KMS-11 (cell line): ENCODE data around the gene PLXND1.

ENCODE experiments used
- H2AFZ ChIP-seq: fragments of 200-600 bp; sonication (generic); 2 replicates; pipeline ENCODE4 v1.6.1; 2016; ENCODE audit warnings: antibody characterized with exemption, mixed run types, low read depth
- H3K27ac ChIP-seq: fragments of 200-600 bp; sonication (generic); 2 replicates; pipeline ENCODE4 v1.6.1; 2016; ENCODE audit warnings: mild to moderate bottlenecking, mixed run types
- H3K27me3 ChIP-seq: fragments of 200-600 bp; sonication (generic); 2 replicates; pipeline ENCODE4 v1.6.1; 2017; ENCODE audit warnings: mild to moderate bottlenecking, low read depth, mixed run types, moderate library complexity; ENCODE audit not compliant: insufficient read depth
- H3K36me3 ChIP-seq: fragments of 200-600 bp; sonication (generic); 2 replicates; pipeline ENCODE4 v1.6.1; 2017; ENCODE audit warnings: mild to moderate bottlenecking, mixed run types; ENCODE audit not compliant: insufficient read depth
- H3K4me1 ChIP-seq: fragments of 200-600 bp; sonication (generic); 2 replicates; pipeline ENCODE4 v1.6.1; 2016; ENCODE audit warnings: mild to moderate bottlenecking, low read depth, mixed run types; ENCODE audit not compliant: poor library complexity, severe bottlenecking
- H3K4me2 ChIP-seq: fragments of 200-600 bp; sonication (generic); 2 replicates; pipeline ENCODE4 v1.7.0; 2016; ENCODE audit warnings: mild to moderate bottlenecking, mixed run types
- H3K4me3 ChIP-seq: fragments of 200-600 bp; sonication (generic); IDR thresholded peaks from 2 replicates; pipeline ENCODE4 v1.6.1; 2017; ENCODE audit warnings: low read depth, low read length, mixed read lengths; ENCODE audit not compliant: insufficient read depth
- H3K79me2 ChIP-seq: fragments of 200-600 bp; sonication (generic); 2 replicates; pipeline ENCODE4 v1.6.1; 2016; ENCODE audit warnings: low read depth, mixed run types; ENCODE audit not compliant: insufficient read depth
- H3K9ac ChIP-seq: fragments of 200-600 bp; sonication (generic); 2 replicates; pipeline ENCODE4 v1.6.1; 2016; ENCODE audit warnings: mild to moderate bottlenecking, mixed run types
- H4K20me1 ChIP-seq: fragments of 200-600 bp; sonication (generic); 2 replicates; pipeline ENCODE4 v1.6.1; 2016; ENCODE audit warnings: mild to moderate bottlenecking, mixed run types; ENCODE audit not compliant: insufficient read depth
- TF ChIP-seq, protein P1 (sequence below): fragments of 200-600 bp; sonication (generic); conservative IDR thresholded peaks from 2 replicates; pipeline ENCODE4 v1.6.1; 2017; ENCODE audit warnings: low read depth, mild to moderate bottlenecking, antibody characterized with exemption, low read length, moderate library complexity, mixed read lengths

The PLXND1 gene

DNA sequence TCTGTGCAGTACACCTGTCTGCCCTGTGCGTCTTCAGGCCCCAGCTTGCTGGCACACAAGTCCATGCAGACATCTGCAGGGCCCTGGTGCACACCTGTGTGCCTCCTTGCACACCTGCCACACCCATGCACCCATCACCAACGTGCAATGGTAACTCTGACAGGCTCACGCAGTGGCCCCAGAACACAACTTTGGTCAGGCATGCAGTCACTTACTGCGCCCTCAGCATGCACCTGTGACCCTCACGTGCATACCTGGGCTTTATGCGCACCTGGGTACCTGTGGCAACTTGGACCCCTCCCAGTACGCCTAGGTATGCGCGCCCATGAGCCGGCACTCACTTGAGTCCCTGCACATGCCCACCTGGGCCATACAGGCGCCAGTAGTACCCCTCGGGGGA is 1.7 kb downstream of the PLXND1 start:
- Histone ChIP-seq H3K36me3 (no peaks in the 10 kb centered on the region), H3K4me2 (no peak overlapping the region; the same call in 1 of the 2 replicates), H3K9ac (no peak overlapping the region), H3K79me2 (no peaks in the 10 kb centered on the region; the same call in 1 of the 2 replicates), H4K20me1 (no peaks in the 10 kb centered on the region), H3K4me3 (no peak overlapping the region), H2AFZ (no peak overlapping the region), H3K27me3 (peaks cover 10% of the 10 kb centered on the region; the same call in 1 of the 2 replicates), H3K4me1 (peaks cover 14% of the 10 kb centered on the region), H3K27ac (no peak overlapping the region)
- TF ChIP-seq, protein P1, sequence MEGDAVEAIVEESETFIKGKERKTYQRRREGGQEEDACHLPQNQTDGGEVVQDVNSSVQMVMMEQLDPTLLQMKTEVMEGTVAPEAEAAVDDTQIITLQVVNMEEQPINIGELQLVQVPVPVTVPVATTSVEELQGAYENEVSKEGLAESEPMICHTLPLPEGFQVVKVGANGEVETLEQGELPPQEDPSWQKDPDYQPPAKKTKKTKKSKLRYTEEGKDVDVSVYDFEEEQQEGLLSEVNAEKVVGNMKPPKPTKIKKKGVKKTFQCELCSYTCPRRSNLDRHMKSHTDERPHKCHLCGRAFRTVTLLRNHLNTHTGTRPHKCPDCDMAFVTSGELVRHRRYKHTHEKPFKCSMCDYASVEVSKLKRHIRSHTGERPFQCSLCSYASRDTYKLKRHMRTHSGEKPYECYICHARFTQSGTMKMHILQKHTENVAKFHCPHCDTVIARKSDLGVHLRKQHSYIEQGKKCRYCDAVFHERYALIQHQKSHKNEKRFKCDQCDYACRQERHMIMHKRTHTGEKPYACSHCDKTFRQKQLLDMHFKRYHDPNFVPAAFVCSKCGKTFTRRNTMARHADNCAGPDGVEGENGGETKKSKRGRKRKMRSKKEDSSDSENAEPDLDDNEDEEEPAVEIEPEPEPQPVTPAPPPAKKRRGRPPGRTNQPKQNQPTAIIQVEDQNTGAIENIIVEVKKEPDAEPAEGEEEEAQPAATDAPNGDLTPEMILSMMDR = no peak

DNA sequence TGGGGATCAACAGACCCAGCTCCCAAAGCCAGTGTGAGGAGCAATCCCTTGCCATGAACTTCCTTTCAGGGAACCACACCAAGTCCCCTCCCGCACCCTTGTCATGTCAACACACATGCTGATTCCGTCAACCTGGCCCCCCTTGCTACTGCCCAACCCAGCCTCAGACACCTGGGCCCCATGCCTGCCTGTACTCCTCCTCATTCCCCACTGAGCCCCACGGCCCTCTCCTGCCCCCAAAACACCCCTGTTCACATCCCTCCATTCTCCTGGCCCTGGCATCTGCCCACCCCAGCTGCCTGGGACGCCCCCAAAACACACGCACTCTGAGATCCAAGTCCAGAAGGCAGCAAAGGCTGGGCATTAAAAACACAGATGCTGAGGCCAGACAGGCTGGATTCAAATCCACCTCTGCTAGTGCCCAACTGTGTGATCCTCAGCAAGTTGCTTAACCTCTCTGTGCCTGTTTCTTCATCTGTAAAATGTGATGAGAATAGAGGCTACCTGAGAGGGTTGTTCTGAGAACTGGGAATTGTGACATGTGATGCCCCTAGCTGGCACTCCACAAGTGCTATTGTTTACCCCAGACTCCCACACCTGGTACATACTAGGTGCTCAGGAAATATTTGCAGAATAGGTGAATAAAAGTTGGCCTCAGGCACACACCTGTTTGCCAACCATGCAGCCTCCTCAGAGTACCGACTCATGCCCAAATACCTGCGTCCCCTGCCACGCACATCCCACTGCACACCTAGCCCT is 2.3 kb downstream of the PLXND1 start:
- no peak overlapping the region for H3K9ac ChIP-seq
- peaks cover 6% of the 10 kb centered on the region; the same call in 1 of the 2 replicates for H3K27me3 ChIP-seq
- H3K27ac ChIP-seq = no peak overlapping the region
- peaks cover 14% of the 10 kb centered on the region for H3K4me1 ChIP-seq
- H3K4me2 ChIP-seq = no peak overlapping the region; the same call in 1 of the 2 replicates
- no peaks in the 10 kb centered on the region; the same call in 1 of the 2 replicates for H3K79me2 ChIP-seq
- H3K4me3 ChIP-seq = no peak overlapping the region
- H3K36me3 ChIP-seq = no peaks in the 10 kb centered on the region
- no peak overlapping the region for H2AFZ ChIP-seq
- TF ChIP-seq, protein P1 = no peak
- H4K20me1 ChIP-seq = no peaks in the 10 kb centered on the region

GRCh38 chr3:129603561-129603942 is 2.9 kb downstream of the PLXND1 start:
- Histone ChIP-seq H3K4me1 (peaks cover 14% of the 10 kb centered on the region), H3K27me3 (no peaks in the 10 kb centered on the region), H2AFZ (no peak overlapping the region), H3K27ac (no peak overlapping the region), H3K4me3 (no peak overlapping the region), H3K9ac (no peak overlapping the region), H3K4me2 (no peak overlapping the region), H4K20me1 (no peaks in the 10 kb centered on the region), H3K79me2 (no peaks in the 10 kb centered on the region; the same call in 1 of the 2 replicates), H3K36me3 (no peaks in the 10 kb centered on the region)
- TF ChIP-seq, protein P1 = no peak

DNA sequence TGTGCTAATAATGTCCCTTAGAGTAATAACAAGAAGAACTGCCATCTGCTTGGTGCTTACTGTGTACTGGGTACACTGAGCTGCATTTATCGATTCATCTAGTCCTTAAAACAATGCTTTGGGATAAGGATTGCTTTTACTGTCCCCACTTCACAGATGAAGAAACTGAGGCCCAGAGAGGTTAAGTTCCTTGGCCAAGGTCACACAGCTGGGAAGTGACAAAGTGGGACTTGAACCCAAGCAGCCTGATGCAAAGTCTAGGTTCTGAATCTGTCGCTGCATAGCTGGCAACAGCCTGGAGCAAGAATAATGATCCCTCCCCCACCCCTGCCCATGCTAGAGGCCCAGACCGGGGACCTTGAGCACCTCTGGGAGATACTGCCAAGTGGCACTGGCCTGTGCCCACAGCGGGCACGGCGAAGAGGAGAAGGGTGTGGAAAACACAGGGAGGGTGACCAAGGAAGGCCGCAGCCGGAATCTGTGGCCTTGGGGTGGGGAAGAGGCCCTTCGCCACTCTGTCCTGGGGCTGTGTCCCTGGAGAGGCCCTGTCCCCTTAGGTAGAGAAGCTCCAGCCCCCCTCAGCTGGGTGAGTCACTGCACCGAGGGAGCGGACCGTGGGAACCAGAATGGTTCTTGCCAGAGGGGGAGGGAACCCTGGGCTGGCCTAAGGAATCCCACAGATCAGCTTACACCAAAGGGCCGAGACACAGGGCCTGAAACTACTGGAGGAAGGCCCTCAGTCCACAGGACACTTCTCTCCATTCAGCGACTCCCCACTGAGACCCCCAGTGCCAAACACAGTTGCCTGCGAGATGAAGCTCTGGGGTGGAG is 3.5 kb downstream of the PLXND1 start:
- Histone ChIP-seq H3K4me3 (no peak overlapping the region), H3K36me3 (no peaks in the 10 kb centered on the region), H4K20me1 (no peaks in the 10 kb centered on the region), H3K27me3 (no peaks in the 10 kb centered on the region), H3K9ac (no peak overlapping the region), H3K79me2 (no peaks in the 10 kb centered on the region; the same call in 1 of the 2 replicates), H2AFZ (no peak overlapping the region), H3K4me2 (no peak overlapping the region), H3K4me1 (peaks cover 14% of the 10 kb centered on the region), H3K27ac (no peak overlapping the region)
- TF ChIP-seq, protein P1 = no peak
